Stomach (tissue), 4 donors: ENCODE measurements around the gene TMEM129.

ENCODE experiments used
- CTCF ChIP-seq, 7 experiments: fragments of 450-650 bp in 4 of 7; fragments of 200-600 bp in 3 of 7; sonication (generic) in 3 of 7; IDR thresholded peaks; one replicate each; pipeline ENCODE4 v1.5.1; 2016 to 2019; ENCODE audit warnings: antibody characterized with exemption in 7 of 7, control low read depth in 2 of 7, mild to moderate bottlenecking in 1 of 7
- EP300 ChIP-seq: sonication (generic); formaldehyde crosslinking; IDR thresholded peaks from one replicate; pipeline ENCODE4 v1.6.1; 2017; ENCODE audit warnings: antibody characterized with exemption
- POLR2A ChIP-seq, 4 donors: fragments of 450-650 bp; IDR thresholded peaks; one replicate each; pipeline ENCODE4 v1.6.1; 2016; ENCODE audit warnings: antibody characterized with exemption in 4 of 4, control low read depth in 2 of 4, mild to moderate bottlenecking in 1 of 4, moderate library complexity in 1 of 4
- POLR2AphosphoS5 ChIP-seq, 3 donors: sonication (generic); formaldehyde crosslinking; IDR thresholded peaks; one replicate each; pipeline ENCODE4 v1.6.1; 2016; ENCODE audit warnings: antibody characterized with exemption in 3 of 3

- no peak for TF ChIP-seq CTCF (IDR thresholded peaks at IDR 0.05)
- no peak for TF ChIP-seq POLR2A (IDR thresholded peaks at IDR 0.05)
- TF ChIP-seq POLR2AphosphoS5 (IDR thresholded peaks at IDR 0.05) = no peak
- TF ChIP-seq EP300 = no peak
These were observed 20.1 kb upstream of the TMEM129 start for GRCh38 chr4:1741208-1741607.
